Thyroid gland (tissue), 4 donors: Measurements from ENCODE around the gene SEPTIN14. TPM values are rescaled to one million over a fixed set of nuclear protein-coding genes. Genes with fewer than 3 reads are reported as not detected.

ENCODE experiments used
- DNase-seq, 2 donors: peaks; one replicate each; pipeline ENCODE4 v3.0.0-alpha.2; 2019
- H3K27ac ChIP-seq, 3 donors: fragments of 200-600 bp; sonication (generic); 1 replicate in 2 of 3; 2 replicates in 1 of 3; pipeline ENCODE4 v1.5.1; 2016 to 2019; ENCODE audit warnings: mild to moderate bottlenecking in 1 of 3, moderate library complexity in 1 of 3
- H3K27me3 ChIP-seq: fragments of 200-600 bp; sonication (generic); one replicate; pipeline ENCODE4 v1.5.1; 2019
- H3K36me3 ChIP-seq, 2 donors: fragments of 200-600 bp; sonication (generic); one replicate each; pipeline ENCODE4 v1.5.1; 2016 to 2019
- H3K4me1 ChIP-seq, 2 donors: fragments of 200-600 bp; sonication (generic); one replicate each; pipeline ENCODE4 v1.5.1; 2017 to 2019
- H3K4me3 ChIP-seq, 3 donors: fragments of 200-600 bp; sonication (generic); replicated peaks in 1 of 3; 1 replicate in 2 of 3; 2 replicates in 1 of 3; pipeline ENCODE4 v1.5.1; 2016; ENCODE audit warnings: mild to moderate bottlenecking in 1 of 3
- H3K9me3 ChIP-seq: fragments of 200-600 bp; sonication (generic); one replicate; pipeline ENCODE4 v1.5.1; 2017
- POLR2A ChIP-seq, 2 donors: fragments of 450-650 bp; IDR thresholded peaks; one replicate each; pipeline ENCODE4 v1.6.1; 2017; ENCODE audit warnings: antibody characterized with exemption in 2 of 2, mild to moderate bottlenecking in 2 of 2, moderate library complexity in 1 of 2
- WGBS, 2 donors: methylation state at CpG; one replicate each; pipeline ENCODE4 v1.1.5; 2017; 5-methylcytosine and 5-hydroxymethylcytosine counted together
- intact Hi-C: fragments of 100-400 bp; cut with DNase I; formaldehyde crosslinking; loops from one replicate; pipeline ENCODE4 v1.15.1; 2023
- total RNA-seq, 4 donors: library from RNA; depleted of rRNA; stranded (reverse); fragments of >200 nt; gene quantifications; one replicate each; pipeline ENCODE4 v1.2.3, GENCODE V29; 2016
- TF ChIP-seq, protein P1 (sequence below), 6 experiments: fragments of 200-600 bp in 3 of 6; fragments of 450-650 bp in 3 of 6; sonication (generic) in 3 of 6; IDR thresholded peaks; one replicate each; pipeline ENCODE4 v1.5.1; 2016 to 2019; ENCODE audit warnings: antibody characterized with exemption in 6 of 6, mild to moderate bottlenecking in 2 of 6, inconsistent platforms in 1 of 6, moderate library complexity in 1 of 6

The SEPTIN14 gene
- total RNA-seq, 4 donors from 2014 or later, result 0.11 to 0.27 TPM; not detected in 2

DNA sequence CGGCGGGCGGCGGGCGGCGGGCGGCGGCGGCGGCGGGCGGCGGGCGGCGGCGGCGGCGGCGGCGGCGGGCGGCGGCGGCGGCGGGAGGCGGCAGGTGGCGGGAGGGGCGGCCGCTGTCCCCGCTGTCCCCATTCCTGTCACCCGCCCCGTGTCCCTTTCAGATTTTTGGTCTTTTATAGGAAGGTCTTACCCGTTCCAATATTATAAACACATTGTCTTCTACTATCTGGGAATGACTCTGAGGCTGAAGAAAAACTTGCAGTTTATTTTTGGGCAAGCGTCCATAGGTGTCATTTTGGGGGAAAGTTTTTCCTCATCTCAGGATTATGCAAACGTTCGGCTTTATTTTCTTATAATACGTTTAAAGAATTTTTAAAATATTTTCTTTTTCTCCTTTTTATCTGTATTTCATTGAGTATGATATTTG lies 25.3 kb upstream of the SEPTIN14 start:
- Histone ChIP-seq H3K27ac (peak overlapping the region; percentile 46 to 65 (median 49)), H3K27me3 (no peaks in the 10 kb centered on the region), H3K36me3 (no peaks in the 10 kb centered on the region), H3K4me1 (no peaks in the 10 kb centered on the region), H3K9me3 (no peaks in the 10 kb centered on the region), H3K4me3 (peak overlapping the region in 2 of 3 donors; percentile 24 to 60)
- TF ChIP-seq, protein P1, sequence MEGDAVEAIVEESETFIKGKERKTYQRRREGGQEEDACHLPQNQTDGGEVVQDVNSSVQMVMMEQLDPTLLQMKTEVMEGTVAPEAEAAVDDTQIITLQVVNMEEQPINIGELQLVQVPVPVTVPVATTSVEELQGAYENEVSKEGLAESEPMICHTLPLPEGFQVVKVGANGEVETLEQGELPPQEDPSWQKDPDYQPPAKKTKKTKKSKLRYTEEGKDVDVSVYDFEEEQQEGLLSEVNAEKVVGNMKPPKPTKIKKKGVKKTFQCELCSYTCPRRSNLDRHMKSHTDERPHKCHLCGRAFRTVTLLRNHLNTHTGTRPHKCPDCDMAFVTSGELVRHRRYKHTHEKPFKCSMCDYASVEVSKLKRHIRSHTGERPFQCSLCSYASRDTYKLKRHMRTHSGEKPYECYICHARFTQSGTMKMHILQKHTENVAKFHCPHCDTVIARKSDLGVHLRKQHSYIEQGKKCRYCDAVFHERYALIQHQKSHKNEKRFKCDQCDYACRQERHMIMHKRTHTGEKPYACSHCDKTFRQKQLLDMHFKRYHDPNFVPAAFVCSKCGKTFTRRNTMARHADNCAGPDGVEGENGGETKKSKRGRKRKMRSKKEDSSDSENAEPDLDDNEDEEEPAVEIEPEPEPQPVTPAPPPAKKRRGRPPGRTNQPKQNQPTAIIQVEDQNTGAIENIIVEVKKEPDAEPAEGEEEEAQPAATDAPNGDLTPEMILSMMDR (IDR thresholded peaks at IDR 0.05), result no peak
- TF ChIP-seq POLR2A (IDR thresholded peaks at IDR 0.05), result no peak
- WGBS, 2 donors, result 2 to 4% methylated on average over 8 to 10 of the region's 38 CpGs
- intact Hi-C loops, result loop anchor here (10.0 kb wide), 1 partner anchor 187 kb away; no protein-coding TSS in a partner anchor
- DNase-seq, result peak in 1 of 2 donors; percentile 8

DNA sequence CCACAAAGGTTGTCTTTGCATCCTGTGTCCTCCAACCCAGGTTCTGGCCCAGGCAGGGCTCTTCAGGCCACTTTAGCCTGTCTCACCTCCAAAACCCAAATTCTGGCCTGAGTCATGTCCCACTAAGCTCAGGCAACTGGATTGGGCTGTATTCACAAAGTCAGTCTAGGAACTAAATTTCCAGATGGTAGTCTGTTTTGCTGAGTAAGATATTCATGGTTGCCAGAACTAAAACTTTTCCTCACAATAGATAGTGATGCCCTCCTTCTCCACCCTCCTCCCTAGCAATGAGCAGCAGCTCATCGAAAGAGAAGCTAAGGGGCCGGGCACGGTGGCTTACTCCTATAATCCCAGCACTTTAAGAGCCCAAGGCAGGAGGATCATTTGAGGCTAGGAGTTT lies 21.8 kb upstream of the SEPTIN14 start:
- intact Hi-C loops, result loop anchor here (10.0 kb wide), 1 partner anchor 190 kb away; no protein-coding TSS in a partner anchor
- no peak overlapping the region for H3K4me3 ChIP-seq
- WGBS, 2 donors, result 96 to 100% methylated on average over 3 of the region's 3 CpGs
- no peak overlapping the region for H3K27ac ChIP-seq
- no peak for DNase-seq
- no peaks in the 10 kb centered on the region for H3K4me1 ChIP-seq
- TF ChIP-seq, protein P1 (IDR thresholded peaks at IDR 0.05), result no peak
- TF ChIP-seq POLR2A (IDR thresholded peaks at IDR 0.05), result no peak
- no peaks in the 10 kb centered on the region for H3K9me3 ChIP-seq
- no peaks in the 10 kb centered on the region for H3K27me3 ChIP-seq
- no peaks in the 10 kb centered on the region for H3K36me3 ChIP-seq

DNA sequence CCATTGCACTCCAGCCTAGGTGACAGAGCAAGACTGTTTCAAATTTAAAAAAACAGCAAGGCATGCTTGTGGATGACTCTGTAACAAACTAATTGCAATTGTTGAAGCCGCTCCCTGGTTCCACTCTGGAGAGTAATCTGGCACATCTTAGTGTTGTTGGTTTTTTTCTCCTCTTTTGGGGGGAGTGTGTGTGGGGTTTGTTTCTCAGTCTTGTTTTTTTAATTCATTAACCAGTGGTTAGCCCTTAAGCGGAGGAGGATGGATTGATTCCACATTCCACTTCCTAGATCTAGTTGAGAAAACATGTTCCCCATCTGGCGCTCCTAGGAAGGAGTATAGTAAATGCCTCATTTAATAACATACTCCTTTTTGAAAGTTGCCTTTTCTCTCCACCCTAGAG lies 16.1 kb upstream of the SEPTIN14 start:
- Histone ChIP-seq H3K4me1 (no peaks in the 10 kb centered on the region), H3K4me3 (no peak overlapping the region), H3K9me3 (no peaks in the 10 kb centered on the region), H3K27me3 (no peaks in the 10 kb centered on the region), H3K36me3 (no peaks in the 10 kb centered on the region), H3K27ac (no peak overlapping the region)
- DNase-seq, result no peak
- intact Hi-C loops, result no loop called here
- TF ChIP-seq, protein P1 (IDR thresholded peaks at IDR 0.05), result no peak
- no peak for TF ChIP-seq POLR2A (IDR thresholded peaks at IDR 0.05)
- 58 to 75% methylated on average over 3 of the region's 3 CpGs for WGBS, 2 donors

DNA sequence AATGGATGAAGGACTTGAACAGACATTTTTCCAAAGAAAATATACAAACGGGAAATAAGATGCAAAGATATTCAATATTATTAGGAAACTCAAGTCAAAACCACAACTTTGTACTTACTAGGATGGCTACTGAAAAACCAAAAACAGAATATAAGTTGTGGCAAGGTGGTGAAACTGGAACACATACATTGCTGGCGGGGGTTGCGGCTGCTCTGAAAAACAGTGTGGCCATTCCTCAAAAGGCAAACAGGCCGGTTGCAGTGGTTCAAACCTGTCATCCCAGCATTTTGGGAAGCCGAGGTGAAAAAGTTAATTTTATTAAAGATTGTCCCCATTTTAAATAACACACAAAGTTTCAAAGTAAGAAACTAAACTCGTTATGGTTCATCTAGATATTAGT lies 14.8 kb upstream of the SEPTIN14 start:
- H3K27ac ChIP-seq, result no peak overlapping the region
- no peaks in the 10 kb centered on the region for H3K27me3 ChIP-seq
- TF ChIP-seq POLR2A (IDR thresholded peaks at IDR 0.05), result no peak
- TF ChIP-seq, protein P1 (IDR thresholded peaks at IDR 0.05), result no peak
- intact Hi-C loops, result no loop called here
- DNase-seq, result no peak
- 90 to 91% methylated on average over 6 of the region's 6 CpGs for whole genome bisulfite sequencing, 2 donors
- no peaks in the 10 kb centered on the region for H3K4me1 ChIP-seq
- H3K36me3 ChIP-seq, result no peaks in the 10 kb centered on the region
- no peak overlapping the region for H3K4me3 ChIP-seq
- H3K9me3 ChIP-seq, result no peaks in the 10 kb centered on the region

DNA sequence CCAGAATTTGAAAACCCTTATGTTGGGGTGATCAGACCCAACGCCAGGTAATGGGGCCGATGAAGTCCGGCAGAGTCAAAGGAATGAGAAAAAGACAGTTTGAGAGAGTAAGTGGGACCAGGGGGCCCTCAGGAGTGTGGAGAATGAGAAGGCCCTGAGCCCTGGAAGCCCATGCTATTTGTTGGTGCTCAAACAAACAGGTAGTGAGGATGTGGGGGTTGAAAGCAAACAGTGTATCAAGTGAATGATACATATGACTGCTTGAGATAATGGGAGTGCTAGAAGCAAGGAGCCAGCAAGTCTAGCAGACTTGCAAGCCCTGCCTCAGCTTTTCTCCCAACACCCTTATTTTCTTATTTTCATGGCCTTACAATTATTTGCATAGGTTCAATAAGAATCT lies 11.2 kb upstream of the SEPTIN14 start:
- H3K4me3 ChIP-seq, result no peak overlapping the region
- no peak overlapping the region for H3K27ac ChIP-seq
- no peaks in the 10 kb centered on the region for H3K9me3 ChIP-seq
- intact Hi-C loops, result no loop called here
- no peaks in the 10 kb centered on the region for H3K4me1 ChIP-seq
- no peaks in the 10 kb centered on the region for H3K36me3 ChIP-seq
- no peak for DNase-seq
- no peaks in the 10 kb centered on the region for H3K27me3 ChIP-seq
- no peak for TF ChIP-seq POLR2A (IDR thresholded peaks at IDR 0.05)
- TF ChIP-seq, protein P1 (IDR thresholded peaks at IDR 0.05), result no peak
- 71 to 75% methylated on average over 3 of the region's 3 CpGs for WGBS, 2 donors
